ENCODE results near the gene TEX19. TPM values are rescaled to one million over a fixed set of nuclear protein-coding genes. Genes with fewer than 3 reads are reported as not detected.

The TEX19 gene
- total RNA-seq, 4 donors from 2014 or later = not detected

- H3K4me3 ChIP-seq (ENCODE audit: low read depth, poor library complexity, severe bottlenecking) = no peak within 1 kb of the TSS
- 80 to 82% methylated on average over 19 to 23 of the region's 26 CpGs for WGBS, 2 donors
- TF ChIP-seq CTCF (IDR thresholded peaks at IDR 0.05) (no peak), POLR2A (IDR thresholded peaks at IDR 0.05) (no peak)
- intact Hi-C loops (cut with DNase I; ENCODE audit: low total_unique reads) = loop anchor here (10.0 kb wide), 1 partner anchor 83 kb away; no protein-coding TSS in a partner anchor
- DNase-seq (ENCODE audit: low spot score in 2 of 2) = no peak
Measured at GRCh38 chr17:82317394-82318168, 41.5 kb upstream of the TEX19 start, which contains the start of gene CD7. CD7 (minus strand) TSS chr17:82317608; CDS start chr17:82317495, 113 bp downstream.

GRCh38 chr17:82318169-82318498 is 40.9 kb upstream of the TEX19 start:
- no peak for TF ChIP-seq POLR2A (IDR thresholded peaks at IDR 0.05)
- TF ChIP-seq CTCF (IDR thresholded peaks at IDR 0.05) = no peak
- 92 to 93% methylated on average over 20 of the region's 20 CpGs for WGBS, 2 donors
- no peak overlapping the region for H3K4me3 ChIP-seq (ENCODE audit: low read depth, poor library complexity, severe bottlenecking)
- intact Hi-C loops (cut with DNase I; ENCODE audit: low total_unique reads) = loop anchor here (10.0 kb wide), 1 partner anchor 83 kb away; no protein-coding TSS in a partner anchor
- no peak for DNase-seq (ENCODE audit: low spot score in 2 of 2)

GRCh38 chr17:82318772-82319606 is 40.1 kb upstream of the TEX19 start:
- WGBS, 2 donors = 90 to 93% methylated on average over 76 of the region's 76 CpGs
- no peak for DNase-seq (ENCODE audit: low spot score in 2 of 2)
- intact Hi-C loops (cut with DNase I; ENCODE audit: low total_unique reads) = loop anchor here (10.0 kb wide), 1 partner anchor 84 kb away; no protein-coding TSS in a partner anchor
- no peak overlapping the region for H3K4me3 ChIP-seq (ENCODE audit: low read depth, poor library complexity, severe bottlenecking)
- TF ChIP-seq CTCF (IDR thresholded peaks at IDR 0.05) (no peak), POLR2A (IDR thresholded peaks at IDR 0.05) (no peak)

- H3K4me3 ChIP-seq (ENCODE audit: low read depth, poor library complexity, severe bottlenecking) = no peak overlapping the region
- no peak for TF ChIP-seq POLR2A (IDR thresholded peaks at IDR 0.05)
- TF ChIP-seq CTCF (IDR thresholded peaks at IDR 0.05) = no peak
- no peak for DNase-seq (ENCODE audit: low spot score in 2 of 2)
- intact Hi-C loops (cut with DNase I; ENCODE audit: low total_unique reads) = loop anchor here (10.0 kb wide), 1 partner anchor 85 kb away; no protein-coding TSS in a partner anchor
- WGBS, 2 donors = 84 to 88% methylated on average over 33 to 35 of the region's 35 CpGs
Measured at GRCh38 chr17:82319619-82320062, 39.4 kb upstream of the TEX19 start.

- TF ChIP-seq CTCF (IDR thresholded peaks at IDR 0.05) = no peak
- TF ChIP-seq POLR2A (IDR thresholded peaks at IDR 0.05) = no peak
- intact Hi-C loops (cut with DNase I; ENCODE audit: low total_unique reads) = no loop called here
- WGBS, 2 donors = 59 to 63% methylated on average over 26 of the region's 26 CpGs
- no peak overlapping the region for H3K4me3 ChIP-seq (ENCODE audit: low read depth, poor library complexity, severe bottlenecking)
- no peak for DNase-seq (ENCODE audit: low spot score in 2 of 2)
Measured at GRCh38 chr17:82320140-82320840, 38.8 kb upstream of the TEX19 start.
